SK-N-MC (cell line): ENCODE measurements around the gene CD48.

ENCODE experiments used
- DNase-seq: peaks from one replicate; pipeline ENCODE4 v3.0.0-alpha.2; 2011; ENCODE audit warnings: low read depth, low spot score
- H3K27ac ChIP-seq: fragments of 200-600 bp; sonication (generic); 2 replicates; pipeline ENCODE4 v1.5.1; 2016; ENCODE audit warnings: mixed run types
- H3K36me3 ChIP-seq: fragments of 200-600 bp; sonication (generic); 2 replicates; pipeline ENCODE4 v1.6.1; 2017; ENCODE audit warnings: antibody characterized with exemption, low read length, mixed read lengths; ENCODE audit not compliant: insufficient read depth
- H3K4me3 ChIP-seq: fragments of 200-600 bp; sonication (generic); 2 replicates; pipeline ENCODE4 v1.5.1; 2016
- H3K9ac ChIP-seq: fragments of 200-600 bp; sonication (generic); 2 replicates; pipeline ENCODE4 v1.8.0; 2017; ENCODE audit warnings: mixed run types, mixed read lengths; ENCODE audit not compliant: insufficient read length
- H3K9me3 ChIP-seq: fragments of 200-600 bp; sonication (generic); 2 replicates; pipeline ENCODE4 v1.6.1; 2017; ENCODE audit warnings: low read depth, mild to moderate bottlenecking, antibody characterized with exemption, low read length, moderate library complexity, mixed read lengths
- EZH2 ChIP-seq: fragments of 200-600 bp; sonication (generic); IDR thresholded peaks from one replicate; pipeline ENCODE4 v1.6.1; 2017; ENCODE audit warnings: antibody characterized with exemption
- FOXP2 ChIP-seq: optimal IDR thresholded peaks from 2 replicates; pipeline ENCODE3; 2011; ENCODE audit warnings: mild to moderate bottlenecking, moderate library complexity; ENCODE audit not compliant: insufficient read depth; ENCODE audit errors: extremely low read length, control extremely low read depth
- POLR2AphosphoS5 ChIP-seq: IDR thresholded peaks from 2 replicates; pipeline ENCODE4 v1.6.1; 2012; ENCODE audit warnings: mild to moderate bottlenecking, low read depth, low read length, borderline replicate concordance

Gene CD48

GRCh38 chr1:160711602-160712311 is at the start of gene CD48:
Gene CD48, minus strand, starts transcription at chr1:160711822. Its CDS starts 59 bp downstream, at chr1:160711763.
- no peak for DNase-seq
- Histone ChIP-seq H3K36me3 (no peaks in the 10 kb centered on the region), H3K9me3 (no peaks in the 10 kb centered on the region), H3K9ac (no peak within 1 kb of the TSS), H3K27ac (no peak within 1 kb of the TSS), H3K4me3 (no peak within 1 kb of the TSS)
- TF ChIP-seq EZH2, result no peak
- no peak for TF ChIP-seq POLR2AphosphoS5
- TF ChIP-seq FOXP2, result no peak

- Histone ChIP-seq H3K9me3 (no peaks in the 10 kb centered on the region), H3K4me3 (no peak overlapping the region), H3K9ac (no peak overlapping the region), H3K36me3 (no peaks in the 10 kb centered on the region), H3K27ac (no peak overlapping the region)
- DNase-seq, result no peak
- no peak for TF ChIP-seq POLR2AphosphoS5
- TF ChIP-seq EZH2, result no peak
- TF ChIP-seq FOXP2, result no peak
These were observed 49.4 kb upstream of the CD48 start for GRCh38 chr1:160761046-160761445.

- no peaks in the 10 kb centered on the region for H3K36me3 ChIP-seq
- TF ChIP-seq POLR2AphosphoS5, result no peak
- no peak for TF ChIP-seq FOXP2
- TF ChIP-seq EZH2, result no peak
- no peak for DNase-seq
- no peaks in the 10 kb centered on the region for H3K9me3 ChIP-seq
- no peak overlapping the region for H3K9ac ChIP-seq
- H3K4me3 ChIP-seq, result no peak overlapping the region
- no peak overlapping the region for H3K27ac ChIP-seq
These were observed 48.1 kb upstream of the CD48 start for GRCh38 chr1:160759740-160760139.

GRCh38 chr1:160758521-160758920 is 46.9 kb upstream of the CD48 start:
- no peak overlapping the region for H3K9ac ChIP-seq
- TF ChIP-seq EZH2 (no peak), FOXP2 (no peak), POLR2AphosphoS5 (no peak)

GRCh38 chr1:160756849-160757201 is 45.2 kb upstream of the CD48 start:
- no peak for DNase-seq
- no peak overlapping the region for H3K4me3 ChIP-seq
- TF ChIP-seq EZH2 (no peak), FOXP2 (no peak), POLR2AphosphoS5 (no peak)
- H3K27ac ChIP-seq, result no peak overlapping the region
- no peak overlapping the region for H3K9ac ChIP-seq
- no peaks in the 10 kb centered on the region for H3K9me3 ChIP-seq
- no peaks in the 10 kb centered on the region for H3K36me3 ChIP-seq

More at GRCh38 chr1:160758521-160758920, 46.9 kb upstream of the CD48 start:
- no peaks in the 10 kb centered on the region for H3K9me3 ChIP-seq
- no peak overlapping the region for H3K27ac ChIP-seq
- no peak for DNase-seq
- no peak overlapping the region for H3K4me3 ChIP-seq
- H3K36me3 ChIP-seq, result no peaks in the 10 kb centered on the region

GRCh38 chr1:160755911-160756848 is 44.6 kb upstream of the CD48 start:
- no peak for DNase-seq
- no peak overlapping the region for H3K4me3 ChIP-seq
- H3K9ac ChIP-seq, result no peak overlapping the region
- no peak for TF ChIP-seq EZH2
- no peak for TF ChIP-seq FOXP2
- TF ChIP-seq POLR2AphosphoS5, result no peak
- no peak overlapping the region for H3K27ac ChIP-seq
- no peaks in the 10 kb centered on the region for H3K36me3 ChIP-seq
- H3K9me3 ChIP-seq, result no peaks in the 10 kb centered on the region

- H3K9me3 ChIP-seq, result no peaks in the 10 kb centered on the region
- no peak for DNase-seq
- TF ChIP-seq FOXP2, result no peak
- TF ChIP-seq EZH2, result no peak
- no peak for TF ChIP-seq POLR2AphosphoS5
- H3K36me3 ChIP-seq, result no peaks in the 10 kb centered on the region
- H3K9ac ChIP-seq, result no peak overlapping the region
- no peak overlapping the region for H3K27ac ChIP-seq
- no peak overlapping the region for H3K4me3 ChIP-seq
These were observed 43.8 kb upstream of the CD48 start for GRCh38 chr1:160755461-160755860.

- TF ChIP-seq FOXP2 (no peak), EZH2 (no peak), POLR2AphosphoS5 (no peak)
- H3K9ac ChIP-seq, result no peak overlapping the region
These were observed 42.0 kb upstream of the CD48 start for GRCh38 chr1:160753594-160753993.

More at GRCh38 chr1:160753594-160753993, 42.0 kb upstream of the CD48 start:
- Histone ChIP-seq H3K9me3 (no peaks in the 10 kb centered on the region), H3K4me3 (no peak overlapping the region), H3K36me3 (no peaks in the 10 kb centered on the region), H3K27ac (no peak overlapping the region)
- DNase-seq, result no peak
